CD4-positive, alpha-beta T cell treated with Interleukin-6 at 100 ng/mL for 8 hours (primary cell): Measurements from ENCODE around the gene SLC38A10.

Experiments used
- DNase-seq: peaks from one replicate; pipeline ENCODE4 v3.0.0-alpha.2; 2020; ENCODE audit warnings: mixed read lengths, low spot score

Gene SLC38A10

DNA sequence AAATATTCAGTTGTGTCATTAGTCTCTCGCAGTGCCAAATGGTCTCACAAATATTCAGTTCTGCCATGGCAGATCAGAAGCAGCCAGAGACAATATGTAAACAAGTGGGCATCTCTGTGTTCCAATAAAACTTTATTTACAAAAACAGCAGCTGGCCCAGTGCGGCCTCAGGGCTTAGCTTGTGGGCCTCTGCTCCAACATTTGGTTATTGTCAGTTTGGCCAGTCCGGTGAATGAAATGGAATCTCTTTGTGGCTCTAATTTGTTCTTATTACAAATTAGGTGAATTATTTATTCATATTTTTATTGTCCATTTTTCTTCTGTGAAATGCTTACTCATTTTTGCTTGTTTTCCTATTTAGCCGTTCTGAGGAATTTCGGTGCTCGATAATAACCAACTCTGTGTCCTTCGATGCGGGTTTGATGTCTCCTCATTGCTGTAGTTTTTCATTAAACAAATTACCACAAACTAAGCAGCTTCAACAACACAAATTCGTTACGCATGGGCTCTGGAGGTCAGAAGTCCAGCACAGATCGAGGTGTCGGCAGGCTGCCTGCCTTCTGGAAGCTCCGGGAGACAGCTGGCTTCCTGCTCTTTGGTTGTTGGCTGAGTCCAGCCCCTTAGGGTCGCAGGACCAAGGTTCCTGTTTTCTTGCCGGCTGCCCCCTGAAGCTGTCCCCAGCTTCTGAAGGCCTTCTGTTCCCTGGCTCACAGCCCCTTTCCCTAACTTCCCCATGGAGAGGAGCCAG, 4.1 kb upstream of the SLC38A10 start:
- no peak for DNase-seq

DNA sequence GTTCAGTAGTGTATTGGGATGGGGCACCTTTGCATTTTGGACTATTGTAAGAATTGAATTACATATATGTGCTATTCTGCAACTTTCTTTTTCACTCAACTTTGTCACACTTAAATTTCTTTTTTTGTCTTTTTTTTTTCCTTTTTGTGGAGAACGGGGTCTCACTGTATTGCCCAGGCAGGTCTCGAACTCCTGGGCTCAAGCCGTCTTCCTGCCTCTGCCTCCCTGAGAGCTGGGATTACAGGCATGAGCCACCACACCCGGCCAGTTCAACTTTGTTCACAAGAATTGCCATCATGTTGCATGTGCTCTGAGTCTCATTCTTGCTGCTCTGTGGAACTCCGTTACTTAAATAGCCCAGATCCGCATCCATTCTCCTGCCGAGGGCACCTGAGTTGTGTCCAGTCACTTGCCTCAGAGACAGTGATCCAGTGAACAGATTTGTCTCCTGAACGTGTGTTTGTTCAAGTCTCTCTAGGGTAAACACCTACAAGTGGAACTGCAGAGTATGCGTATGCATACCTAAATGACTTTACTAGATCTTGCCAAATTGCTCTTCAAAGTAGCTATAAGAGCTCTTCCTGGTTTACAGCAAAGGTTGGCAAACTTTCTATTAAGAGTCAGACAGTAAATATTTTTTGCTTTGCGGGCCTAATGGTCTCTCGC, 3.4 kb upstream of the SLC38A10 start:
- no peak for DNase-seq

DNA sequence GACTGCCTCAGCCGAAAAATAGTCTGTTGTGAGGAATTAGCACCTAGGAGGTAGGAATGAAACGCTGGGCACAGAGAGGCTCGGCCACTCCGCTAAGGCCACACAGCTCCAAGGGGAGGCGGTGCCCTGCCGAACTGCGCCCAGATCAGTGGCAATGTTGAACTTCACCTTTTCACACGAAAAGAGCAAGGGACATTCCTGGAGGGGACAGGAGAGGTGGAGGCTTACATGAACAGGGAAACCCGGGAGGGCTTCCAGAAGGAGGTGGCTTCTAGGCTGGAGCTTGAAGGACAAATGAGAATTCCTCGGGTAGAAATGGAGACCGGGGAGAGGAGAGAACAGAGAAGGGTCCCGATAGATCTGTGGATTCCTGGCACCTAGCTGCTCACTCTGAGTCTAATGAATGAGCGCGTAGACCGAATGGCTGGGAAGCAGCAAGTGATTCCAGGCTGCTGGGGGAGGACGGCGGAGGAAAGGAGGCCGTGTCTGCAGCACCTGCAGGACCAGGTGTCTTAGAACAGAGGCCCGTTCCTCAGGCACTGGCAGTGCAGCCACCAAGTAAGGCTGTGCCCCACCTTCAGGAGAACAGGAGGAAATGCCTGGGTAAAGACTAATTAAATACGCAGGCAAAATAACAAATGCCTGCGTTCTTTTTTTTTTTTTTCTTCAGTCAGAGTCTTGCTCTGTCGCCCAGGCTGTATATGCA, 722 bp upstream of the SLC38A10 start:
- peak; percentile 69 for DNase-seq

DNA sequence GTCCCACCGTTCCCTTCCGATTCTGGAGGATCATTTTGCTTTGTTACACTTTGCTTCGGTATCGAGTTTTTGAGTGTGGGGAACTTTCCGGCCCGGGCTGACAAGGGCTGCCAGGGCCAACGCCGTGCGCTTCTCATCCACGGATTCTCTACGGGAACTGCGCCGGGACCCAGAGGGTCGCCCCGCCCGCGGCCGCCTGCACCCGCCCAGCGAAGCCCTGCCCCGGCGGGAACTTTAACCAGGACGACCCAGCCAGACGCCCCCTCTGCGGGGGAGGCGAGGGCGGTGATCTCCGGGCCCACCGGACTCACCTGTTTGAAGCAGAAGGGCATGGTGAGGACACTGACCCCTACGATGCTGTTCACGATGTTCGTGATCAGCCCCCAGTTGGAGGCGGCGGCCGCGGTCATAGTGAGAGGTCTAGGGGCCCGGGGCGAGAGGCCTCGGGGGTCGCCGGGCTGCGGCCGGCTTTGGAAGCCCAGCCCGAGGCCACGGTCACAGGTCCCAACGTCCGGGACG, 536 bp downstream of the SLC38A10 start:
- no peak for DNase-seq

DNA sequence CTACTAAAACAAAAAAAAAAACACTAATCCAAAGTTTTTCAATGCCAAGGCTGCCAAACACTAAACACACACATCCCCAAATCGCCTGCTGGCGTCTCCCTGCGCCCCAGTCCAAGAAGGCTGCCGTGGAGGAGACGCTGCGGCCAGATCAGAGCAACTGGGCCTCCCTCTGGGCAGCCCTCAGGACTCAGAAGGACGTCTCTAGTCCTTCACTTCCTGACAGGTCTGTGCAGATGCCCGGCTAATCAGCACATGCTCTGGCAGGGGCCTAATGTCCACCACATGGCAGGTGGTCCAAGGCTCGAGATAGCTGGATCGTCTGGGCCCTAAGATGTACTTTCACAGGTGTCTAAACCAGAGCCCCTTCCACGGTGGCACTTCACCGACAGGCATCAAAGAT, 2.7 kb downstream of the SLC38A10 start:
- no peak for DNase-seq

DNA sequence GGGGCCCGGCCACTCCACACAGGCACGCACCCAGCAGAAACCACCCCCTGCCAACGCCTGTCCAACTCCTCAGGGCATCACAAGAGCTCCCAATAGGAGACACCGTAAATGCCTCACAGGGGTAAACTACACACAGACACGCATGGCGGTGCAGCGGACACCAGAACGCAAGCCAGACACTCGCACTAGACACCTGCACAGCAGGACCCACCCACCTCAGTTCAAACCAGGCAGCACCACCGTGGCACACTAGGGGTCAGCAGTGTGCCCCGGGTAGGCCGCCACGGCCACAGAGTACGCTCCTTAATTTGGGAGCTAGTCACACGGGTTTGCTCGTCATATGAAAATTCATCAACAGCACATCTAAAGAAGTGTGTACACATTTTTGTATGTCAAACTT, 3.4 kb downstream of the SLC38A10 start:
- DNase-seq = peak; percentile 69

DNA sequence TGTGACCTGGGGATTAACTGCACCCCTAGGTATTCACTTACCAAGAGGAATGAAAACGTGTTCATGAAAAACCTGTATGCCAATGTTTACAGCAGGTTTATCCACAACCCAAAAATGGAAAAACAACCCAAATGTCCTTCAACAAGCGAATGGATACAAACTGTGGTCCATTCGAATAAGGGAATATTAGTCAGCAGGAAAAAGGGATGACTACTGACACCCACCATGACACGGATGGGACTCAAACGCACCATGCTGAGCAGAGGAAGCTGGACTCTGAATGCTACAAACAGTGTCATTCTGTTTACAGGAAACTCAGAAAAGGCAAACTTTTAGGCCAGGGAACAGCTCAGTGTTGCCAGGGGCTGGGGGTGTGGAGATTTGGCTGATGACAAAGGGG, 4.9 kb downstream of the SLC38A10 start:
- DNase-seq = no peak

DNA sequence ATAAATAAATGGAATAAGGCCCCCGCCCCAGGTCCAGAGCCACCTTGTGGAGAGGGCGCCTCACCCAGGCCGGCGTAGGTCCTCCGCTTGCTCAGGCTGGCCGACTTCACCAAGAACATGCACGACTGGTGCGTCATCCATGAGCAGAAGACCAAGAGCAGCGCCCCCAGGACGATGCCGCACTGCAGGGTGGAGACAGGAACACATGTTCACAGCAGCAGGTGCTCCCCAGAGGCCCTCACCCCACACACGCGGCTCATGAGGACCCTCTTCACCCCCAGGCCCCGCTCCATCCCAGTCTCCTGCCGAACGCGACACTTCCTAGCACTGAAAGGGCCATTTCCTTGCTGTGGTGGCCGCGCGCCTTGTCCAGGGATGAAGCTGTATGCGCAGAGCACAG, 5.5 kb downstream of the SLC38A10 start:
- no peak for DNase-seq

DNA sequence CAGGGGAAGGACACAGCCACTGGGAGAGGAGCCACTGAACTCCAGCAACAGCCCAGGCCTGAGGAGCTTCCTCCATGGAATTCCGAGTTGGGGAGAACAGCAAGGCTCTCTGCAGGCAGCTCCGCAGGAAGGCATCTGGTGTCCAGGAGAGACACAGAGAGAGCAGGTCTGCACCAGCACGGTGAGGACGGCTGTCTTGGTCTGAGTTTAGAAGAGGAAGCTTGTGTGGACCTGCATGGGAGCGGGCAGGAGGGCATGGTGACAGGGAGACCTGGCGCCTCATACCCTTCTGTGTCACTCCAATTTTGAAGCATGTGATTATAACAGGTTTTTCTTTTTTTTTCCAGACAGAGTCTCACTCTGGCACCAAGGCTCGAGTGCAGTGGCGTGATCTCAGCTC, 6.4 kb downstream of the SLC38A10 start:
- no peak for DNase-seq

DNA sequence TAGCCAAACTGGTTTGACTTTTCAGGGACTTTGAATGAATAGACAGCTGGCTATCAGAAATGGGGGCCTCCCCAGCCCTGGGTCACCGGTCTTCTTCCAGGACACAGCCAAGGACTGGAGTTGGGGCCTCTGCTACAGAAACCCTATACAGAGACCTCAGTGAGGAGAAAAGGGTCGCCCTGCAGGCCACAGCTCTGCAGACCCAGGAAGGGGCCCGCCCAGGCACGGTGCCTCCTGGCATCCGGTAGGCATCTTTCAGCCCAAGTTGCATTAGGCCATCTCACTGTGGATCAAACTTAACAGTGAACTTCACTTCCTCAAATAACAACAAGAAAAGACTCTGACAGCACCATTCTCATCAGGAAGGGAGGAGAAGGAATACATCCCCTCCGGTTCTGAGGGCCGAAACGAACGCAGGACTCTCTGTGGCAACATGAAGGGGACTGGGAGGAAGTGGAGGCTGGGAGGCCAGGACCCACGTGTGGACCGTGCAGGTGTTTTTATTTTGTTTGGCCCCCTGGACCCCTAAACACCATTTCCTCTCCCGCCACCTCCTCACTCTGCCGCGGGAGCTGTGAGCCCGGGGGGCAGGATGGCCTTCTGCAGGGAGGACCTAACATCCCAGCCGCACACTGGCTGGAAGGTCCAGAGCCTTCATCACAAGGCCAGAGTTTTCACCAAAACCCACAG, 7.2 kb downstream of the SLC38A10 start:
- no peak for DNase-seq

DNA sequence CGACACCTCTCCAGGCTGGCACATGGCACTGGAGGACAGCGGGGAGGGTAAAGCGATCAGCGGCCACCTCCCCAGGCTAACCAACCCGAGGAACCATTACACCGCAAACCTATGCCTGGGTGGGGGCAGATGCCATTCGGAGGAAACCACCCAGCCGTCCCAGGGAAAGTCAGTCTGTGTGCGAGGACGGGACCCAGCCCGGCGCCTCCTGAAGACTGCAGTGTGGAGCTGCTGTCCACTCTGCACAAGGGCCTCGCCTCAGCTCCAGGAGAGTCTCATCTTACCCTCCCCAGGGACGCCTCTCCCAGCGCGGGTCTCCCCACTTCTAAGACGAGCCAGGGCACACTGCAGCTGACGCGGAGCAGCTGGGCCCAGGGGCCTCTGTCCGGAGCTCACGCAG, 8.0 kb downstream of the SLC38A10 start:
- DNase-seq = no peak

DNA sequence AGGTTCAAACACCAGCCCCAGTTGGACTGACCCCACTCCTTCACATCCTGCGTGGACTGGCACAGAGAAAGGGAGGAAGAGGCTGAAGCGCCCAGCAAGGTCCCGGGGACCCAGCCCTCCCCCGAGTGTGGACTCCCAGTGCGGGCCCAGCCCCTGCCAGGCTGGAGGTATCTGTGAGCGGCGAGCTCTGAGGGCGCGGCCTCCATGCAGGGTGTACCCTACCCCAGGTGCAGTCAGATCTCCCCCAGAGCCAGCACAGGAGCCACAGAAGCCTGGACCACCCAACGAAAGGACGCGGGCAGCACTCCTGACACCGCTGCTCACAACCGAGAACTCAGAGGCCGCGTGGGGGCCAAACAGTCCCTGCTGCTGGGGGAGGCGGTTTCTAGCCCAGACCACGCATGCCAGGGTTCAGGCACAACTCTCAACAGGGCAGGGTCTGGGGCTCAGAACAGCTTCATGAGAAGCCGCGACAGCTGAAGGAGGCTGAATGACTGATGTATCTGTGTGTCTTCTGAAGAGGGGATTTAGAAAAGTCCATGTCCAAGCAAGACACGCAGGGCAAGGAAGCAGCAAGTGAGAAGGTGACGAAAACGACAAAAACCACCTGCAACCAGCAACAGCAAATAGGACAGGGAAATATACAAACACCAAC, 8.5 kb downstream of the SLC38A10 start:
- no peak for DNase-seq

DNA sequence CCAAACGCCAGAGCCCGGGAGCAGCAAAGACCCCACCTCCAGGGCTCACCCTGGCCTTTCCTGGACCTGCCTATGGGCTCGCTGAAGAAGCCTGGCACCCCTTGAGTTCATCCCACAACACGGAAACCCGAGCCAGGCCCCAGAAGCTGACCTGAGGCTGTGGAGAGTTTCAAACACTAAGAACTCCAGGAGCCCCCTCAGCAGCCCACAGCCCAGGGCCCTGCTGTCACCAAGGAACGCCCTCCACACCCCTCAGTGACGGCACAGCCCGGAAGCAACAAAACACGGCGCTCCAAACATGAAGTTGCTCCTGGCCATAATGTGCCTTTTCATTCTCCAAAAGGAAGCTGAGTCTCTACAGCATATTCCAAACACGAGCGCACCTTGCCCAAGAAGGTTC, 9.2 kb downstream of the SLC38A10 start:
- DNase-seq = no peak

DNA sequence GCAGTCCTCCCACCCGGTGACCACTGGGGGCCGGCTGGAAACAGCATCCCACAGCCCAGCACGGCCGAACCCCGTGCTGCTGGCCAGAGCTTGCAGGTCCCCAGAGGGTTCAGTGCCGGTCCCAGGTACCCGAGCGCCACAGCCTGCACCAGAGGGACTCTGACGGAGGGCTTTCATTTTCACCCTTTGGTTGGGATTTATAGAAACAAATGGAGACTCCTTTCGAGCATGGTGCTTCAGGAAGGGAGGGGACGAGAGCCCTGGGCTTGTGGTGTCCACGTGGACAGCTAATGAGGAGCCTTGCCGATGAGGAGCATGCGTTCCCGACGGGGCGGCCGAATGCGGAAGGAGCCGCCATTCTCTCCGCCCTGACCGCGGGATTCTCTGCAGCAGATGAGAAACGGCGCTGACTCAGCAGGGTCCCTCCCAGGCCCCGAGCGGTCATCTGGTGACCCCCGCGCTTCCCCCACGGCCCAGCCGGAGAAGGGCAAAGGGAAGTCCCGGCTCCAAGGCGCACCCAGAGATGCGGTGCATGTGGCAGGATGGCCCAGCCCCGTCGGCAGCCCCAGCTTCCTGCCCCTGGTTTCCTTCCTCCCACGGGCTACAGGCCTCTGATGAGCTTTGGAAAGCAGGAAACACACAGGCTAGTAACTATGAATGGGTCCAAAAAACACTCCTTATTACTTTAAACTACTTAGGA, 9.8 kb downstream of the SLC38A10 start:
- peak; percentile 56 for DNase-seq

DNA sequence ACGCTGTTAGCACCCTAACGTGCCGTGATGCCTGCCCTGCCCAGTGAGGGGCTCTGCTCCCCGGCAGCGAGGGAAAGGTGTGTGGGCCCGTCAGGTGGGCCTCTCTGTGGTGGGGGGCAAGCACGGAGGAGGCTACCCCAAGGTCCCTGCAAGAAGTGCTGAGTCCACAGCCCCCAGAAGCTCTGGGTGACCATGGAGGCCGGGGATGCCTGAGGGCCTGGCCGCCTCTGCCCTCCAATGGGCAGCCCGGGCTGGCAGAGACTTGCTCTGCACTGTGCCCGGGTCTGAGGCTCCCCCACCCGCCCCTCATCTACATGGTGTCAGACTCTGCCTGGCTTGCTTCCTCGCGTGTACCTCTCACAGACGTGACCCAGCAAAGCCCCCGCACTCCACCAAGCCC, 12.2 kb downstream of the SLC38A10 start:
- DNase-seq = no peak

DNA sequence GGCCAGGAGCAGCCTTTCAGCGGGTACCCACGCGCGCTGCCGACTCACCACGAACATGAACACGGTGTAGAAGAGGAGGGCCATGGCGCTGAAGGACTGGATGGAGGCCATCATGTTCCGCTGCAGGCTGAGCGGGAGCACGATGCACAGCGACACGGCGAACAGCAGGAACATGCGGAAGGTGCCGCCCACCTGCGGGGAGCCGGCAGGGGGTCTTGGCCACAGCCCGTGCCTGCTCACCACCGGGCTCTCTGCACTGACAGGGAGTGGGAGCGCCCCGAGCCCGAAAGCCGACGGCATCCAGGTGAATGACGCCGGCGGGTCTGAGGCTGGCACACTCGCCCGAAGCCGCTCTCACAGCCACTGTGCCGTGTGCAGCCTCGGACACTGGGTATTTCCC, 13.0 kb downstream of the SLC38A10 start:
- no peak for DNase-seq

DNA sequence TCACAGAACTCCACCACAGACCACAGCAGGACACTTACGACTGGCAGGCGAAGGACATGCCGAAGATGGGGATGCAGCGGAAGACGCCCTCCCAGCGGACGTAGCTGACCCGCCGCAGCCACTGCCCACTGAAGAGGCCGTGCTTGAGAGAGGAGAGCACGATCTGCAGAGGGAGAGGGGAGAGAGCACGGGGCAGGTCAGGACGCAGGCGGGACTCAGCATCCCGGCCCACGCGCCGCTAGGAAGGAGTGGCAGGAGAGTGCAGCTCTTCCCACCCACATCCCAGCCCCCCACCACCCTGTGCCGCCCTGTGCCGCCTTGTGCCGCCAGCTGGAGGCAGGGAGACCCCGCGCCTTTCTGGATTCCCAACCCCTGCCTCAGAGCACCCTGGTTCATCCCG, 14.5 kb downstream of the SLC38A10 start:
- no peak for DNase-seq

DNA sequence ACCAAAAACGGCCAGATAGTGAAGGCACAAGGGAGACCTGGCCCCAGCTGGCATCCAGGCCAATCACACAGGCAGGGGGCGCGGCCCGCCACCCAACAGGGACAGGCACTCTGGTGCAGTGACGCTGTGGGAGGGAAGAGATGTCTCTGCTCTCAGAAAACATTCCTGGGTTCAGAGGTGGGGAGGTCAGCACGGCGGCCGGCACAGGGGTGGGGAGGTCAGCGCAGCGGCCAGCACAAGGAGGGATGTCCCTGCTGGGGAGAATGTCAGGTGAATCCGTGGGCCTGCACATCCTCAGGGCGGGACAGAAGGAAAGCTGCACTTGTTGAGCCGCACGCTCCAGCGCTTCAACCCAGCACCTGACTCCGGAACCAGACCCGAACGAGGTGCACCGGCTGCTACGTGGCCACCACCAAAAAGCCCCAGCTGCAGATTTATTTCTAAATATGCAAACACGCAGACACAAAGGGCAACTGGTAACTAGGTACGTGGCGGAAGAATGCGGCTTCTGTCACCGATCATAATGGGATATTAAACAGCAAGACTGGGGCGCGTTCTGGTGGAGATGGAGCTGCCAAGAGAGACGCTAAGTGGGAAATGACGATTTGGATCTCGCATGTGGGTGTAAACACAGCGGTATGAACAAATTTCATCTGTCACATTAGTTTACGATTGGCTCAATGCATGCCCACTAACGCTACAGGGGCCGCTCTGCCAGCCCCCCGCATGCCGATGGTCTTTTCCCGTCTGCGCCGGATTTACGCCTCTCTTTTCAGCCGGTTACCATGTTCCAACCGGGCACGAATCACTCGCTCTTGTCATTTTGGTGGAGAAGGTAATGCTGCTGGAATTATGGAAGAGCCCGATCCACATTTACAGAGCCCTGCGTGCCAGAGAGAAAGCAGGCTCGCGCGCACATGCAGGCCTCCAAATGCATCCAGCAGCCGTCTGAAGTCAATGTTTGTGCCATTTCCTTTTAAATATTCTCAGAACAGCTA, 15.5 kb downstream of the SLC38A10 start:
- DNase-seq = no peak

DNA sequence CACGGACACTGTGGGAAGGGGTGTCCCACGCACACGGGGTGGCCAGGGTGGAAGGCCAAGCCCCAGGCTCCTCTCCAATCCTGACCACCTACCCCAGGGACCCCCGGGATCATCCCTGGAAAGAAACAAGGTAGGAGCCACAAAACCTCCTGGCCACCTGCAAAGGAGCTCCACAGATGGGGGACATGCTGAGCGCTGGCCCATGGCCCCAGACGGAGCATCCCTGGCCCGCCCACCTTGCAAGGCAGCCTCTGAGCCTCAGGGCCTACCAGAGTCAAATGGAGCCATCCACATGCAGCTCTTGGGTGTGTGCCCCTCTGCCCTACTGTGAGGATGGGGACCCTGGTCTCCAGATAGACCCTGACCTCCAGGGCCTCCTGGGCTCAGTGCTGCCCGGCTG, 16.3 kb downstream of the SLC38A10 start:
- DNase-seq = no peak
